Ovary (tissue), 9 donors: ENCODE data around the gene TNIK. TPM values are rescaled to one million over a fixed set of nuclear protein-coding genes. Genes with fewer than 3 reads are reported as not detected.

Source experiments
- DNase-seq, 5 donors: peaks; one replicate each; pipeline ENCODE4 v3.0.0-alpha.2; 2019 to 2020
- H3K27ac ChIP-seq, 2 donors: fragments of 200-600 bp; one replicate each; pipeline versions ENCODE4 v1.5.1 to v1.8.0; 2019 to 2022
- H3K27me3 ChIP-seq: fragments of 200-600 bp; one replicate; pipeline ENCODE4 v1.8.0; 2022
- H3K36me3 ChIP-seq: fragments of 200-600 bp; sonication (generic); one replicate; pipeline ENCODE4 v1.5.1; 2019
- H3K4me1 ChIP-seq: one replicate; pipeline ENCODE4 v1.8.1; 2013; ENCODE audit warnings: mild to moderate bottlenecking, moderate library complexity; ENCODE audit not compliant: insufficient read depth
- H3K4me3 ChIP-seq: fragments of 200-600 bp; sonication (generic); one replicate; pipeline ENCODE4 v1.5.1; 2017
- H3K9me3 ChIP-seq, 2 donors: fragments of 200-600 bp in 1 of 2; sonication (generic) in 1 of 2; one replicate each; pipeline versions ENCODE4 v1.5.1 to v1.8.1; 2013 to 2019; ENCODE audit warnings: mild to moderate bottlenecking in 1 of 2, moderate library complexity in 1 of 2
- CTCF ChIP-seq, 3 donors: fragments of 450-650 bp in 2 of 3; fragments of 200-600 bp in 1 of 3; IDR thresholded peaks; one replicate each; pipeline versions ENCODE4 v1.5.1 to v1.8.0; 2016 to 2022; ENCODE audit warnings: antibody characterized with exemption in 3 of 3, mild to moderate bottlenecking in 1 of 3
- EP300 ChIP-seq: sonication (generic); formaldehyde crosslinking; IDR thresholded peaks from one replicate; pipeline ENCODE4 v1.6.1; 2017; ENCODE audit warnings: antibody characterized with exemption
- POLR2A ChIP-seq: fragments of 450-650 bp; IDR thresholded peaks from one replicate; pipeline ENCODE4 v1.6.1; 2017; ENCODE audit warnings: antibody characterized with exemption, mild to moderate bottlenecking, moderate library complexity
- WGBS, 3 donors: extraction: QIAGEN DNeasy Blood & Tissue Kit in 1 of 3; methylation state at CpG; one replicate each; pipeline versions ENCODE4 v1.1.5 to v1.1.7; 2013 to 2017; 5-methylcytosine and 5-hydroxymethylcytosine counted together
- intact Hi-C, 4 donors: fragments of 100-400 bp; cut with DNase I; formaldehyde crosslinking; loops; one replicate each; pipeline versions ENCODE4 v1.11.0 to v1.15.1; 2022 to 2023
- polyA plus RNA-seq, 2 donors: library from polyadenylated mRNA; stranded (reverse); fragments of 200-250 nt in 1 of 2; fragments of 350-450 nt in 1 of 2; fragmentation: Illumina TruSeq in 1 of 2; extraction: RNeasy Lipid Tissue Mini Kit (QIAGEN cat#74804) in 1 of 2; gene quantifications; one replicate each; pipeline ENCODE4 v1.2.3, GENCODE V29; 2013 to 2014
- total RNA-seq, 7 donors: library from RNA; depleted of rRNA in 2 of 7; stranded (reverse); fragments of >200 nt in 2 of 7; fragmentation: NEBNext Ultra II Directional in 3 of 7; extraction: Animal tissue kit (Norgen Biotek cat#: 25700) in 3 of 7; gene quantifications; one replicate each; pipeline versions ENCODE4 v1.1.0 to v1.2.4, GENCODE V29; 2016 to 2023
- donor health status: DM: no; HTN: no; CAD: no; lungs with moderate emphysema.
- donor health status: DM: no; HTN: no; CAD: no.
- donor health status: Bipolar disorder and iron deficiency.
- donor health status: DM: yes; HTN: yes; CAD: no.
- donor health status: DM: no; HTN: no; CAD: no.
- donor health status: DM: yes; HTN: yes; CAD: no.

TNIK gene
- total and polyA plus RNA-seq, 9 donors: 1.1 to 9.5 (median 4.5) TPM

- Histone ChIP-seq H3K27ac (no peak overlapping the region), H3K9me3 (no peaks in the 10 kb centered on the region), H3K4me3 (no peak overlapping the region), H3K36me3 (no peaks in the 10 kb centered on the region), H3K4me1 (no peaks in the 10 kb centered on the region), H3K27me3 (no peaks in the 10 kb centered on the region)
- 89 to 96% (median 95%) methylated on average over 3 of the region's 3 CpGs for WGBS, 3 donors
- TF ChIP-seq CTCF (IDR thresholded peaks at IDR 0.05) (no peak), POLR2A (no peak), EP300 (no peak)
- intact Hi-C loops: no loop called here
- no peak for DNase-seq
These were observed 113.5 kb downstream of the TNIK start for GRCh38 chr3:171346582-171347300.

- WGBS, 3 donors: 89 to 97% (median 92%) methylated on average over 1 of the region's 1 CpG
- TF ChIP-seq CTCF (IDR thresholded peaks at IDR 0.05): no peak
- no peak for TF ChIP-seq POLR2A
- no peak for TF ChIP-seq EP300
- no peak overlapping the region for H3K27ac ChIP-seq
- H3K36me3 ChIP-seq: no peaks in the 10 kb centered on the region
- no peak for DNase-seq
- H3K27me3 ChIP-seq: no peaks in the 10 kb centered on the region
- intact Hi-C loops: no loop called here
- H3K9me3 ChIP-seq: no peaks in the 10 kb centered on the region
- no peak overlapping the region for H3K4me3 ChIP-seq
- H3K4me1 ChIP-seq: no peaks in the 10 kb centered on the region
These were observed 114.2 kb downstream of the TNIK start for GRCh38 chr3:171346019-171346418.

GRCh38 chr3:171345107-171345843 lies 114.9 kb downstream of the TNIK start:
- TF ChIP-seq POLR2A (no peak), EP300 (no peak), CTCF (IDR thresholded peaks at IDR 0.05) (no peak)
- no peaks in the 10 kb centered on the region for H3K9me3 ChIP-seq
- no peaks in the 10 kb centered on the region for H3K27me3 ChIP-seq
- no peak overlapping the region for H3K27ac ChIP-seq
- no peaks in the 10 kb centered on the region for H3K4me1 ChIP-seq
- intact Hi-C loops: no loop called here
- no peak for DNase-seq
- 55 to 66% (median 66%) methylated on average over 2 of the region's 2 CpGs for WGBS, 3 donors
- H3K36me3 ChIP-seq: no peaks in the 10 kb centered on the region
- H3K4me3 ChIP-seq: no peak overlapping the region

DNA sequence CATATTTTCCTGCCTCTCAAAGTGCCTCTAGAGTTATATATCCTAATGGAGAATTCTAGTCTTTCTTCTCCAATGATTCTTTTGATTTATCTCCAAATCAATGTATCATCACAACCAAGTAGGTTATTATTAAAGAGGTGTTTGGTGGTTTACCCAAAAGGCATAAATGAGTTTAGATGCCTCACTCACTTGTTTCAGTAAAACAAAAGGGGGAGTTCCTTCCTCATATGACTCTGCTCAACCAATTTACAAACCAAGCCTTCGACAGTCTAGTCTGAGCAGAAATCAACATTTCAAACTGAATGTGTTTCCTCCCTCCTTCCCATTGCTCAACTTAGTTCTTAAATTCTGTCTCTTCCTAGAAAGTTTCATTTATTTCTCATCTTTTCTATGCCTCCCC lies 116.5 kb downstream of the TNIK start:
- no peaks in the 10 kb centered on the region for H3K9me3 ChIP-seq
- WGBS, 3 donors: 80 to 94% (median 91%) methylated on average over 1 of the region's 1 CpG
- H3K27me3 ChIP-seq: no peaks in the 10 kb centered on the region
- H3K4me3 ChIP-seq: no peak overlapping the region
- H3K4me1 ChIP-seq: no peaks in the 10 kb centered on the region
- H3K36me3 ChIP-seq: no peaks in the 10 kb centered on the region
- intact Hi-C loops: no loop called here
- TF ChIP-seq CTCF (IDR thresholded peaks at IDR 0.05) (no peak), EP300 (no peak), POLR2A (no peak)
- H3K27ac ChIP-seq: no peak overlapping the region
- no peak for DNase-seq
